HG03095 (cell line): ENCODE data around the gene RNF130.

ENCODE experiments used
- ATAC-seq: cut with Tn5 transposase; IDR thresholded peaks from one replicate; pipeline ENCODE4 v1.9.1; 2021; ENCODE audit warnings: moderate library complexity; ENCODE audit not compliant: unreplicated experiment

Gene RNF130

GRCh38 chr5:180060192-180060591 is 11.4 kb downstream of the RNF130 start:
- ATAC-seq, result no peak

- ATAC-seq, result no peak
Observed at GRCh38 chr5:180059326-180059725, 12.2 kb downstream of the RNF130 start.

GRCh38 chr5:180056153-180056552 is 15.4 kb downstream of the RNF130 start:
- ATAC-seq, result no peak

GRCh38 chr5:180054226-180054625 is 17.3 kb downstream of the RNF130 start:
- no peak for ATAC-seq

- no peak for ATAC-seq
Observed at GRCh38 chr5:180053061-180053602, 18.4 kb downstream of the RNF130 start.

GRCh38 chr5:180052211-180052818 is 19.2 kb downstream of the RNF130 start:
- ATAC-seq, result no peak

- ATAC-seq, result no peak
Observed at GRCh38 chr5:180050121-180050940, 21.2 kb downstream of the RNF130 start.

GRCh38 chr5:180049185-180049548 is 22.4 kb downstream of the RNF130 start:
- ATAC-seq, result no peak

GRCh38 chr5:180047667-180048066 is 23.9 kb downstream of the RNF130 start:
- no peak for ATAC-seq

GRCh38 chr5:180046656-180047055 is 24.9 kb downstream of the RNF130 start:
- no peak for ATAC-seq

- no peak for ATAC-seq
Observed at GRCh38 chr5:180045889-180046499, 25.6 kb downstream of the RNF130 start.

GRCh38 chr5:180043377-180043776 is 28.2 kb downstream of the RNF130 start:
- no peak for ATAC-seq

GRCh38 chr5:180041301-180042274 is 30.0 kb downstream of the RNF130 start:
- no peak for ATAC-seq

GRCh38 chr5:180040287-180041214 is 31.0 kb downstream of the RNF130 start:
- no peak for ATAC-seq

GRCh38 chr5:180035206-180035931 is 36.2 kb downstream of the RNF130 start:
- ATAC-seq, result no peak

- ATAC-seq, result no peak
Observed at GRCh38 chr5:180034564-180034963, 37.0 kb downstream of the RNF130 start.

GRCh38 chr5:180027459-180028089 is 44.0 kb downstream of the RNF130 start:
- no peak for ATAC-seq

GRCh38 chr5:180026734-180027458 is 44.7 kb downstream of the RNF130 start:
- no peak for ATAC-seq
